Measurements from ENCODE around the gene PLEKHM3.

DNA sequence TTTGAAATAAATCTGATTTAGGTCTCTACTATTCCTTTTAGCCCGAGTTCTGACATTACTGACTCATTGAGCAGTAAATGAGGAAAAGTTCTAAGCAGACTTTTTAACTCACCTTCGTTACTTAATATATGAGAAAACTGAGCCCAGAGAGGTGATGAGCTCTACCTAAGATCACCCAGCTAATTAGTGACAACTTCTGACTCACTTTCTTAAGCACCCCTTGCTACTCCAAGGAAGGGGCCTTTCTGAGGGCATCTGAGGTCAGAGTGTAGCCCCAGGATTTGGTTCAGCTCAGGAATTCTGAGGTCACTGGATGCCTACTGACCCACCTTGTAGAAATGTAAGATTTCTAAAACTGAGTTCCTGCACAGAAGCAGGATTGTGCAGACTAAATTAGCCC is 153.4 kb downstream of the PLEKHM3 start:
- TF ChIP-seq, protein P1, sequence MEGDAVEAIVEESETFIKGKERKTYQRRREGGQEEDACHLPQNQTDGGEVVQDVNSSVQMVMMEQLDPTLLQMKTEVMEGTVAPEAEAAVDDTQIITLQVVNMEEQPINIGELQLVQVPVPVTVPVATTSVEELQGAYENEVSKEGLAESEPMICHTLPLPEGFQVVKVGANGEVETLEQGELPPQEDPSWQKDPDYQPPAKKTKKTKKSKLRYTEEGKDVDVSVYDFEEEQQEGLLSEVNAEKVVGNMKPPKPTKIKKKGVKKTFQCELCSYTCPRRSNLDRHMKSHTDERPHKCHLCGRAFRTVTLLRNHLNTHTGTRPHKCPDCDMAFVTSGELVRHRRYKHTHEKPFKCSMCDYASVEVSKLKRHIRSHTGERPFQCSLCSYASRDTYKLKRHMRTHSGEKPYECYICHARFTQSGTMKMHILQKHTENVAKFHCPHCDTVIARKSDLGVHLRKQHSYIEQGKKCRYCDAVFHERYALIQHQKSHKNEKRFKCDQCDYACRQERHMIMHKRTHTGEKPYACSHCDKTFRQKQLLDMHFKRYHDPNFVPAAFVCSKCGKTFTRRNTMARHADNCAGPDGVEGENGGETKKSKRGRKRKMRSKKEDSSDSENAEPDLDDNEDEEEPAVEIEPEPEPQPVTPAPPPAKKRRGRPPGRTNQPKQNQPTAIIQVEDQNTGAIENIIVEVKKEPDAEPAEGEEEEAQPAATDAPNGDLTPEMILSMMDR (IDR thresholded peaks at IDR 0.05; ENCODE audit: low read depth, low read length) = no peak
- TF ChIP-seq EZH2phosphoT487 (IDR thresholded peaks at IDR 0.05; ENCODE audit: low read depth) = no peak

Data from OCI-LY3 (cell line).